Lower lobe of right lung (tissue), 2 donors: ENCODE data around the gene SEH1L. TPM values are rescaled to one million over a fixed set of nuclear protein-coding genes. Genes with fewer than 3 reads are reported as not detected.

Experiments used
- ATAC-seq, 2 donors: fragments of 200-7000 bp; cut with Tn5 transposase; one replicate each; pipeline ENCODE4 v1.9.1; 2020 to 2022; ENCODE audit warnings: mild to moderate bottlenecking in 2 of 2, moderate library complexity in 2 of 2
- DNase-seq: peaks from one replicate; pipeline ENCODE4 v3.0.0-alpha.2; 2020
- H3K27ac ChIP-seq: fragments of 200-600 bp; one replicate; pipeline ENCODE4 v1.8.0; 2022
- H3K27me3 ChIP-seq: fragments of 200-600 bp; one replicate; pipeline ENCODE4 v1.8.0; 2022; ENCODE audit warnings: low read depth
- H3K36me3 ChIP-seq: fragments of 200-600 bp; one replicate; pipeline ENCODE4 v1.8.0; 2022; ENCODE audit warnings: mild to moderate bottlenecking
- H3K4me1 ChIP-seq: fragments of 200-600 bp; one replicate; pipeline ENCODE4 v1.8.0; 2022
- H3K4me3 ChIP-seq: fragments of 200-600 bp; one replicate; pipeline ENCODE4 v1.8.0; 2022; ENCODE audit warnings: mild to moderate bottlenecking
- H3K9me3 ChIP-seq: fragments of 200-600 bp; one replicate; pipeline ENCODE4 v1.8.0; 2022
- intact Hi-C: fragments of 100-400 bp; cut with DNase I; formaldehyde crosslinking; loops from one replicate; pipeline ENCODE4 v1.11.0; 2022
- total RNA-seq: library from RNA; stranded (reverse); fragmentation: NEBNext Ultra II Directional; extraction: Animal tissue kit (Norgen Biotek cat#: 25700); gene quantifications from one replicate; pipeline ENCODE4 v1.2.1, GENCODE V29; 2021
- TF ChIP-seq, protein P1 (sequence below): fragments of 200-600 bp; IDR thresholded peaks from one replicate; pipeline ENCODE4 v1.8.0; 2022; ENCODE audit warnings: antibody characterized with exemption, mild to moderate bottlenecking
- donor health status: DM: no; HTN: yes; CAD: no; lungs with severe emphysema.

SEH1L gene
- total RNA-seq, 1 donor from 2014 or later, result 34.8 TPM

GRCh38 chr18:13005289-13005688 lies 57.5 kb downstream of the SEH1L start:
- no peaks in the 10 kb centered on the region for H3K27me3 ChIP-seq
- H3K27ac ChIP-seq, result no peak overlapping the region
- ATAC-seq, result no peak
- intact Hi-C loops, result no loop called here
- peaks cover 60% of the 10 kb centered on the region for H3K36me3 ChIP-seq
- no peaks in the 10 kb centered on the region for H3K4me1 ChIP-seq
- H3K9me3 ChIP-seq, result no peaks in the 10 kb centered on the region
- DNase-seq, result no peak
- no peak overlapping the region for H3K4me3 ChIP-seq
- TF ChIP-seq, protein P1, sequence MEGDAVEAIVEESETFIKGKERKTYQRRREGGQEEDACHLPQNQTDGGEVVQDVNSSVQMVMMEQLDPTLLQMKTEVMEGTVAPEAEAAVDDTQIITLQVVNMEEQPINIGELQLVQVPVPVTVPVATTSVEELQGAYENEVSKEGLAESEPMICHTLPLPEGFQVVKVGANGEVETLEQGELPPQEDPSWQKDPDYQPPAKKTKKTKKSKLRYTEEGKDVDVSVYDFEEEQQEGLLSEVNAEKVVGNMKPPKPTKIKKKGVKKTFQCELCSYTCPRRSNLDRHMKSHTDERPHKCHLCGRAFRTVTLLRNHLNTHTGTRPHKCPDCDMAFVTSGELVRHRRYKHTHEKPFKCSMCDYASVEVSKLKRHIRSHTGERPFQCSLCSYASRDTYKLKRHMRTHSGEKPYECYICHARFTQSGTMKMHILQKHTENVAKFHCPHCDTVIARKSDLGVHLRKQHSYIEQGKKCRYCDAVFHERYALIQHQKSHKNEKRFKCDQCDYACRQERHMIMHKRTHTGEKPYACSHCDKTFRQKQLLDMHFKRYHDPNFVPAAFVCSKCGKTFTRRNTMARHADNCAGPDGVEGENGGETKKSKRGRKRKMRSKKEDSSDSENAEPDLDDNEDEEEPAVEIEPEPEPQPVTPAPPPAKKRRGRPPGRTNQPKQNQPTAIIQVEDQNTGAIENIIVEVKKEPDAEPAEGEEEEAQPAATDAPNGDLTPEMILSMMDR, result no peak

DNA sequence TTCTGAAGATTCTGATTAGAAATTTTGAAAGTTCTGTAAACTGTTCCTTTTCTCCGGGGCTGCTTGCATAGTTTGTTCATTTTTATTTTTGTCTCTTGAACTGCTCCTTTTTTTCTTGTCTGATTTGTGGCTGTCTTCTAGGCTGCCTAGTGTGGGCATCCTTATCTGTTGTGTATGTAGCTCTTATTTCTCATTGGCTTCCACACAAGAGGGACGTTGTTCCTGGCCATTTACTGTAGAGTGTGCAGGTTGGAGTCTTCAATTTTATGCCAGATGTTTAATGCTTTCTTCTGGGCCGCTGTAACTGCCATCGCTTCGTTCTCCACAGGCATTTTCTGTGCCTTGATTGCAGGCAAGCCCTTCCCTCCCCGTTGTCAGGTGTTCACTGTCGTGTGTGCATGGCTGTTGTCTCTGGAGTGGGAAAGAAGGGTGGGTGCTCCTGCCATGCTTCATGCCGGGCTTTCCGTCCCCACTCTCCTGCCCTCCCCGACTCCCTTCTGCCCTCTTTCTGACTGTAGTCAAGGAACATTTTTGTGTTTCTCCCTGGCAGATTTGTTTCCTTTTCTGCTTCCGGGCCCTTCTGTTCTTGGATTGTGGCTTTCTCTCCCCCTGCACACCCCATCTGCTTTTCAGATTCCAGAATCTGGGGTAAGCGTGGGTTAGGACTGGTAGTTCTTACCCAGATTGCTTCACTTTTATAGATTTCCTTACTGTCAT lies 58.9 kb downstream of the SEH1L start:
- ATAC-seq (no peak), DNase-seq (no peak)
- Histone ChIP-seq H3K27me3 (no peaks in the 10 kb centered on the region), H3K4me3 (no peak overlapping the region), H3K36me3 (peaks cover 60% of the 10 kb centered on the region), H3K9me3 (no peaks in the 10 kb centered on the region), H3K4me1 (no peaks in the 10 kb centered on the region), H3K27ac (no peak overlapping the region)
- intact Hi-C loops, result no loop called here
- TF ChIP-seq, protein P1, result no peak

DNA sequence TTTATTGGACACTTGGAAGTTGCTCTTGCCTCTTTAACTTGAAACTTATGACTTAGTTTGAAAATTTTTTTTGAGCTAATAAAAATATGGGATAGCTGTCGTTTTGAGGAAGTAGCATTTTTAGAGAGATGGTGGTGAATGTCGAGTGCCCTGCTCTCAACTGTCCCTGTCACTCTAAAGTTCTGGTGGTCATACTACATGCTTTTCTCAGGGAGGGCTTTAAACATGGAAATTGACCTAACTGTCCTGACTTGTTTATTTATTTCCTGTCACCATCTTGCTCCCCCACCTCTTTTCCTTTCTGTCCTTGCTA lies 59.4 kb downstream of the SEH1L start:
- intact Hi-C loops, result no loop called here

DNA sequence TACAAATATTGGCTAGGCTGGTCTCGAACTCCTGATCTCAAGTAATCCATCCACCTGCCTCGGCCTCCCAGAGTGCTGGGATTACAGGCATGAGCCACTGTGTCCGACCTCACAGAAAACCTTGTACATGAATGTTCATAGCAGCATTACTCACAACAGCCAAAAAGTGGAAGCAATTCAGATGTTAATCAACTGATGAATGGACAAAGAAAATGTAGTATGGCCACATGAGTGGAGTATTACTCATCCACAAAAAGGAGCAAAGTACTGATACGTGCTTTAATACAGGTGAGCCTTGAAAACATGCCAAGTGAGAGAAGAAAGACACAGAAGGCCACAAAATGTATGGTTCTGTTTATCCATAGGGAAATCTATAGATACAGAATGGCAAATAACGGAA lies 63.9 kb downstream of the SEH1L start:
- Histone ChIP-seq H3K4me3 (no peak overlapping the region), H3K27ac (no peak overlapping the region), H3K4me1 (no peaks in the 10 kb centered on the region), H3K27me3 (no peaks in the 10 kb centered on the region), H3K36me3 (peaks cover 86% of the 10 kb centered on the region), H3K9me3 (no peaks in the 10 kb centered on the region)
- DNase-seq (no peak), ATAC-seq (no peak)
- TF ChIP-seq, protein P1, result no peak
- intact Hi-C loops, result no loop called here

More for the DNA sequence above, 59.4 kb downstream of the SEH1L start:
- Histone ChIP-seq H3K36me3 (peaks cover 60% of the 10 kb centered on the region), H3K27me3 (no peaks in the 10 kb centered on the region), H3K4me1 (no peaks in the 10 kb centered on the region), H3K9me3 (no peaks in the 10 kb centered on the region), H3K27ac (no peak overlapping the region), H3K4me3 (no peak overlapping the region)
- DNase-seq (no peak), ATAC-seq (no peak)
- TF ChIP-seq, protein P1, result no peak

DNA sequence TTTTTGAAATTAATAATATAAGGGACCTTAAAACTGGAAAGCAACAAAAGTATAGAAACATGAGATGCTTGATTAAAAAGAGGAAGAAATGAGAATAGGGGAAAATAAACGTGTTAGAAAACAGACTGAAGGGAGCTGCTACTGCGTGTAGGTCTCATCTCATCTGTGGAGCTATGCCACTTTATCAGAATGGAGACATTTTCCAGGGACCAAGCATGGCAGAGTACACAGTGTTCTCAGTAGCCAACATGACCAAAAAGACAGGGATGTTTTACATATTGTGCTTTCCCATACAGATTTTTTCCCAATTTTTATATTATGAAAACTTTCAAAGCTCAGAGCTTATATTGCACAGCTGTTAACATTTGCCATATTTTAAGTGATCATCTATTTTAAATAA lies 66.4 kb downstream of the SEH1L start:
- intact Hi-C loops, result no loop called here
- Histone ChIP-seq H3K27ac (no peak overlapping the region), H3K9me3 (no peaks in the 10 kb centered on the region), H3K4me1 (no peaks in the 10 kb centered on the region), H3K27me3 (no peaks in the 10 kb centered on the region), H3K4me3 (no peak overlapping the region), H3K36me3 (peaks cover 98% of the 10 kb centered on the region)
- ATAC-seq (no peak), DNase-seq (no peak)
- TF ChIP-seq, protein P1, result no peak
